A172 (cell line): ENCODE measurements around the gene PGPEP1. TPM values are rescaled to one million over a fixed set of nuclear protein-coding genes. Genes with fewer than 3 reads are reported as not detected.
"Not testable (repeated sequence)": the region's sequence is repeated elsewhere in the genome, so short reads cannot be mapped to it uniquely, and the experiment has no call there.

ENCODE experiments used
- DNase-seq: peaks from one replicate; pipeline ENCODE4 v3.0.0-alpha.2; 2015; ENCODE audit warnings: low spot score
- total RNA-seq: library from RNA; depleted of rRNA; stranded (reverse); fragments of >200 nt; shearing (Covaris generic); gene quantifications from 2 replicates; pipeline ENCODE4 v1.2.3, GENCODE V29; 2014

PGPEP1 gene
- total RNA-seq, 1 experiment from 2014 or later: 19.1 TPM

DNA sequence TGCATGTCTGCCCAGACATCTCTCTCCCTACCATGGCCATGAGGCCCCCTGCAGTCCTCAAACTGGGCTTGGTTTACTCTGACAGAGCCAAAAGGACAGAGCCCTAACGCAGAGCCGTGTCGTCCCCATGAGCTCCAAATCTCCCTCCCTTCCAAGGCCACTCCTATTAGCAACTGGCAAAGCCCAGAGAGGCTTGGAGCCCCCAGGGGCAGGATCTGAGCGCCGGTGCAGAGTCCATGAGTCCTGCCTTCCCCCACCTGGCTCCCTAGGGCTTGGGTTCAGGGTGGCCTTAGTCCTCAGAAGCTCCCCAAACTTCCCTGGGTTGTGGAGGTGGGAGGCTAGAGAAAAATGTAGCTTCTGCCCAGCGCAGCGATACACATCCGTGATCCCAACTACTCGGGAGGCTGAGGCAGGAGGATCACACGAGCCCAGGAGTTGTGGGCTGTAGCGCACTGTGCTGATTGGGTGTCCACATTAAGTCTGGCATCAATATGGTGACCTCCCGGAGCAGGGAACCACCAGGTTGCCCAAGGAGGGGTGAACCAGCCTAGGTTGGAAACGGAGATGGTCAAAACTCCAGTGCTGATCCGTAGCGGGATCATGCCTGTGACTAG, 7.4 kb upstream of the PGPEP1 start:
- no peak for DNase-seq

DNA sequence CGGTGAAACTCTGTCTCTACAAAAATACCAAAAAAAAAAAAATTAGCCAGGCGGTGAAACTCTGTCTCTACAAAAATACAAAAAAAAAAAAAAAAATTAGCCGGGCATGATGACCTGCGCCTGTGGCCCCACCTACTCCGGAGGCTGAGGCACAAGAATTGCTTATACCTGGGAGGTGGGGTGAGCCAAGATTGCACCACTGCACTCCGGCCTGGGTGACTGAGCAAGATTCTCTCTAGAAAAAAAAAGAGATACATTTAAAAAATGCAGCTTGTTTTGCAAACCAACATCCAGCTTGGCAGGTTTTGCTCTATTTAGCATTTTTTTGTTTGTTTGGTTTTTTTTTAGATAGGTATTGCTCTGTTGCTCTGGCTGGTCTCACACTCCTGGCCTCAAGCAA, 6.7 kb upstream of the PGPEP1 start:
- no peak for DNase-seq

DNA sequence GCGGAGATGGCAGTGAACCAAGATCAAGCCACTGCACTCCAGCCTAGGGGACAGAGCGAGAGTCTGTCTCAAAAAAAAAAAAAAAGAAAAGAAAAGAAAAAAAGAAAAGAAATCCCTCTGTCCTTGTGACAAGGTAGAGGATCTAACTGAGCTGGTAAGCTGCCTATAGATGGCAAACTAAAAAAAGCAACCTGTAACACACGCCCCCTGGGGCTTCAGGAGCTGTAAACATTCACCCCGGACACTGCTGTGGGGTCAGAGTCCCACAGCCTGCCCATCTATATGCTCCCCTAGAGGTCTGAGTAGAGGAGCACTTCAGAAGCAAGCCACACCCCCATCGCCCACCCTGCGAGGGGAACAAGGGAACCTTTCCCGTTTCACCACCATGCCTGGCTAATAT, 4.3 kb upstream of the PGPEP1 start:
- no peak for DNase-seq

GRCh38 chr19:18338541-18338940, 1.9 kb upstream of the PGPEP1 start:
- no peak for DNase-seq

GRCh38 chr19:18339723-18340122, 675 bp upstream of the PGPEP1 start:
- peak; percentile 55 for DNase-seq

GRCh38 chr19:18340990-18341868, 831 bp downstream of the PGPEP1 start:
- DNase-seq: peak; percentile 79

GRCh38 chr19:18342090-18342632, 1.8 kb downstream of the PGPEP1 start:
- DNase-seq: no peak

GRCh38 chr19:18344582-18344950, 4.2 kb downstream of the PGPEP1 start:
- no peak for DNase-seq

GRCh38 chr19:18345296-18345695, 4.9 kb downstream of the PGPEP1 start:
- DNase-seq: no peak

- no peak for DNase-seq
These were observed 5.7 kb downstream of the PGPEP1 start for GRCh38 chr19:18346091-18346490.

DNA sequence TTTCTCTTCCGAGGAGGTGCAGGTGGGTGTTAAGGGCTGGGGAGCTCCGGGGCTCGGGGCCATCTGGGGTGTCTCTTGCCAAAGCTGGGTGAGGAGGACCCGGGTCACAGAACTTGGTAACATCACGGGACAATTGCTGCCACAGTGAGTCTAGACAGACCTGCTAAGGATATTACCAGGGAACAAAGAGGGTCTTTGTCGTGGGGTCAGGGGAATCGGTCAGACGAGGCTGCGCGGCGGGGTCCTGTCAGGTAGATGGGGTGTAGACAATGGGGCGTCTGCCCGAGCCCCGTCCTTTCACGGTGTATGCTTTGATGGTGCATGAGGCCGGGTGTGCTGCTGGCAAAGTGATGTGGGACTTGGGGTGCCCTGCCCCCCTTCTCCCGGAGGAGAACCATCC, 7.8 kb downstream of the PGPEP1 start:
- DNase-seq: no peak

DNA sequence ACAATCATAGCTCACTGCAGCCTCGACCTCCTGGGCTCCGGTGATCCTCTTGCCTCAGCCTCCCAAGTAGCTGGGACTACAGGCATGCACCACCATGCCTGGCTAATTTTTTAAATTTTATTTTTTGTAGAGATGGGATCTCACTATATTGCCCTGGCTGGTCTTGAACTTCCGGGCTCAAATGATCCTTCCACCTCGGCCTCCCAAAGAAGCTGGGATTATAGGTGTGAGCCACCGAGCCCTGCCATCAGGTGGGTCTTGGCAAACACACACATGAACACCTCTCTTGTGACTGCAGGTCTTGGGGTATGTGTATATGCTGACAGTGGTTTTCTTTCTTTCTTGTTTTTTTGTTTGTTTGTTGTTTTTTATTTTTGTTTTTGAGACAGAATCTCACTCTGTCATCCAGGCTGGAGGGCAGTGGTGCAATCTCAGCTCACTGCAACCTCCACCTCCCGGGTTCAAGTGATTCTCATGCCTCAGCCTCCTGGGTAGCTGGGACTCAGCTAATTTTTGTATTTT, 8.5 kb downstream of the PGPEP1 start:
- not testable (repeated sequence) for DNase-seq

DNA sequence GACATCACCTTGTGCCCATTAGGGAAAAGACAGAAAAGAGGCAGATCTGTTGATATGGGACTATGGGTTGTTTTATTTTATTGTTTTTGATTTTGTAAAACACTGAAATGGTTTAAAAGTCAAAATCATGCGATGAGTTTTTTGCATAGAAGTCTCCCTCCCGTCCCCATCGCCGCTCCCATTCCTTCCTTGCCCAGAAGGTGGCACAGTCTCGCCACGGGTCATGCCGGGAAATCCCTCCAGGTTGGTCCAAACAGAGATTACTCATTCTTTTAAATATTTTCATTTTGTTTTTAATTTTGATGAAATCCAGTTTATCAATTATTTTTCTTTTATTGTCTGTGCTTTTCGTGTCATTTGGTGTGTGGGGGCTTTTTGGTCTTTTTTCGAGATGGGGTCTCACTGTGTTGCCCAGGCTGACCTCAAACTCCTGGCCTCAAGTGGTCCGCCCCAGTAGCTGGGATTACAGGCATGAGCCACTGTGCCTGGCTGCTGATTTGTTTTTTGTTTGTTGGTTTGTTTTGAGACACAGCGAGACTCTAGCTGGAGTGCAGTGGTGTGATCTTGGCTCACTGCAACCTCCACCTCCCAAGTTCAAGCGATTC, 9.2 kb downstream of the PGPEP1 start:
- DNase-seq: peak; percentile 46

- no peak for DNase-seq
These were observed 10.1 kb downstream of the PGPEP1 start for GRCh38 chr19:18350490-18350889.

DNA sequence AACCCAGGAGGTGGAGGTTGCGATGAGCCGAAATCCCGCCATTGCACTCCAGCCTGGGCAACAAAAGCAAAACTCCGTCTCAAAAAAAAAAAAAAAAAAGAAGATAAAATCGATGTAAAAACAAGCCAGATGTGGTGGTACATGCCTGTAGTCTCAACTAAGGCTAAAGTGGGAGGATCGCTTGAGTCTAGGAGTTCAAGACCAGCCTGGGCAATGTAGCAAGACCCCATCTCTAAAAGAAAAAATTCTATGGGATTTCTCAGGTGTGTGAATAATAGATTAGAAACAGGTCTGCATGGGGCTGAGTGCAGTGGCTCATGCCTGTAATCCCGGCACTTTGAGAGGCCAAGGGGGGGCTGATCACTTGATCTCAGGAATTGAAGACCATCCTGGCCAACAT, 11.1 kb downstream of the PGPEP1 start:
- DNase-seq: no peak

DNA sequence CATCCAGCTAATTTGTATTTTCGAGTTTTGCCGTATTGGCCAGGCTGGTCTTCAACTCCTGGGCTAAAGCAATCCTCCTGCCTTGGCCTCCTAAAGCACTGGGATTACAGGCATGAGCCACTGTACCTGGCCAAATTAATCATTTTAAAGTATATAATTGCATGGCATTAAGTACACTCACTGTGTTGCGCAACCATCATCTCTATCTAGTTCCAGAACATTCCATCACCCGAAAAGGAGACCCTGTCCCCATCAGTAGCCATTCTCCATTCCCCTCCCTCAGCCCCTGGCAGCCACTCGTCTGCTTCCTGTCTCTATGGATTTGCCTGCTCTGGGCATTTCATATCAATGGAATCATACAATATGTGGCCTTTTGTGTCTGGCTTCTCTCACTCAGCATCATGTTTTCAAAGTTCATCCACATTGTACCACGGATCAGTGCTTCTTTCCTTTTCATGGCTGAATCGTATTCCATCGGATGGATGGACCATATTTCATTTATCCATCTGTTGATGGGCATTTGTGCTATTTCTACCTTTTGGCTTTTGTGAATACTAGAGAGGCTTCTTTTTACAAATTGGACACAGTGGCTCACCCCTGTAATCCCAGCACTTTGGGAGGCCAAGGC, 13.1 kb downstream of the PGPEP1 start:
- no peak for DNase-seq

DNA sequence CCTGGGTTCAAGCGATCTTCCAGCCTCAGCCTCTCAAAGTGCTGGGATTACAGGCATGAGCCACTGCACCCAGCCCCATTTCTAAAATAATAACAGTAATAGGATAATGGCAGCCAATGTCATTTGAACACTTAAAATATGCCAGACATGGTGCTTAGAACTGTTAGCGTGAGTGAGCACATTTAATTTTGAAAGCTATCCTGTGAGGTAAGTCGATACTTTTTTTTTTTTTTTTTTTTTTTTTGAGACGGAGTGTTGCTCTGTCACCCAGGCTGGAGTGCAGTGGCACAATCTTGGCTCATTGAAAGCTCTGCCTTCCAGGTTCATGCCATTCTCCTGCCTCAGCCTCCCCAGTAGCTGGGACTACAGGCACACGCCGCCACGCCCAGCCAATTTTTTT, 14.3 kb downstream of the PGPEP1 start:
- DNase-seq: not testable (repeated sequence)

- no peak for DNase-seq
These were observed 16.6 kb downstream of the PGPEP1 start for GRCh38 chr19:18357041-18357440.

GRCh38 chr19:18361646-18362045, 21.2 kb downstream of the PGPEP1 start:
- no peak for DNase-seq

- DNase-seq: no peak
These were observed 22.6 kb downstream of the PGPEP1 start for GRCh38 chr19:18362934-18363542.

DNA sequence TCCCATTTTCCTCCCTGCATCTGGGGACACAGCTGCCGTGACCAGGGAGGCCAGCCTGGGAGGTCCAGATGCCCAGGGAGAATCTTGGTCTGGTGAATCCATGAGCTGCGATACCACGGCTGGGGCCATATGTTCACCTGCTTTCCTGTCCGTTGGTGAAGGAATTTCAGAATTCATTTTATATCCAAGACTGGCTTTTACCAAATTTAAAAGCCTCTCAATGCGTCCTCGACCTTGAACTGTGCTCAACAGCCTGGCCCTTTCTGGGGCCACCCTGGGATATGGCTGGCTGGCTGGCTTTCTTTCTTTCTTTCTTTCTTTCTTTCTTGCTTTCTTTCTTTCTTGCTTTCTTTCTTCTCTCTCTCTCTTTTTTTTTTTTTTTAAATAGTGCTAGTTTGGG, 23.4 kb downstream of the PGPEP1 start:
- DNase-seq: no peak
